Mammary epithelial cell (primary cell): Measurements from ENCODE around the gene SHPK.

Source experiments
- CTCF ChIP-seq, 2 donors: IDR thresholded peaks in 1 of 2; conservative IDR thresholded peaks in 1 of 2; 2 replicates each; pipeline ENCODE4 v1.5.1; 2011 to 2012; ENCODE audit warnings: inconsistent platforms in 2 of 2, low read length in 2 of 2, mild to moderate bottlenecking in 2 of 2, control low read depth in 1 of 2, low read depth in 1 of 2; ENCODE audit not compliant: insufficient read depth in 1 of 2; ENCODE audit errors: extremely low read depth in 1 of 2
- EZH2 ChIP-seq: IDR thresholded peaks from 2 replicates; pipeline ENCODE4 v1.6.1; 2012; ENCODE audit warnings: low read length, inconsistent platforms, borderline replicate concordance

- TF ChIP-seq CTCF (conservative IDR thresholded peaks at IDR 0.05 in 1 of 2, IDR thresholded peaks at IDR 0.05 in 1 of 2; ENCODE audit: extremely low read depth in 1 of 2, insufficient read depth in 1 of 2, low read depth in 1 of 2, low read length in 2 of 2) (no peak), EZH2 (no peak)
Measured at GRCh38 chr17:3559270-3559645, 76.8 kb downstream of the SHPK start.
